RWPE2 (cell line): ENCODE measurements around the gene CTAGE9.

ENCODE experiments used
- ATAC-seq: fragments of 200-7000 bp; cut with Tn5 transposase; 3 replicates; pipeline ENCODE4 v1.9.1; 2021; ENCODE audit warnings: low read depth
- DNase-seq: peaks from one replicate; pipeline ENCODE4 v3.0.0-alpha.2; 2020; ENCODE audit warnings: low spot score
- H3K27ac ChIP-seq: fragments of 450-650 bp; 2 replicates; pipeline ENCODE4 v1.5.1; 2017; ENCODE audit warnings: mild to moderate bottlenecking; ENCODE audit not compliant: poor library complexity, severe bottlenecking
- H3K27me3 ChIP-seq: fragments of 250-450 bp; sonication (Bioruptor Pico); 2 replicates; pipeline ENCODE4 v1.5.1; 2021; ENCODE audit warnings: mild to moderate bottlenecking, moderate library complexity; ENCODE audit not compliant: insufficient read depth, poor library complexity, severe bottlenecking
- H3K36me3 ChIP-seq: fragments of 250-450 bp; sonication (Bioruptor Pico); 2 replicates; pipeline ENCODE4 v1.5.1; 2020; ENCODE audit warnings: low read depth, mild to moderate bottlenecking, moderate library complexity
- H3K4me1 ChIP-seq: fragments of 250-450 bp; sonication (Bioruptor Pico); 2 replicates; pipeline ENCODE4 v1.5.1; 2021; ENCODE audit warnings: mild to moderate bottlenecking, moderate library complexity; ENCODE audit not compliant: insufficient read depth, poor library complexity, severe bottlenecking
- H3K4me3 ChIP-seq: fragments of 250-450 bp; sonication (Bioruptor Pico); 2 replicates; pipeline ENCODE4 v1.5.1; 2021; ENCODE audit warnings: mild to moderate bottlenecking, moderate library complexity; ENCODE audit not compliant: severe bottlenecking
- H3K9me3 ChIP-seq: fragments of 250-450 bp; sonication (Bioruptor Pico); 2 replicates; pipeline ENCODE4 v1.5.1; 2021; ENCODE audit warnings: mild to moderate bottlenecking, moderate library complexity; ENCODE audit not compliant: severe bottlenecking
- TF ChIP-seq, protein P1 (sequence below): fragments of 450-650 bp; IDR thresholded peaks from one replicate; pipeline ENCODE4 v1.5.1; 2017; ENCODE audit warnings: mild to moderate bottlenecking, moderate library complexity; ENCODE audit not compliant: poor library complexity, severe bottlenecking

The CTAGE9 gene

DNA sequence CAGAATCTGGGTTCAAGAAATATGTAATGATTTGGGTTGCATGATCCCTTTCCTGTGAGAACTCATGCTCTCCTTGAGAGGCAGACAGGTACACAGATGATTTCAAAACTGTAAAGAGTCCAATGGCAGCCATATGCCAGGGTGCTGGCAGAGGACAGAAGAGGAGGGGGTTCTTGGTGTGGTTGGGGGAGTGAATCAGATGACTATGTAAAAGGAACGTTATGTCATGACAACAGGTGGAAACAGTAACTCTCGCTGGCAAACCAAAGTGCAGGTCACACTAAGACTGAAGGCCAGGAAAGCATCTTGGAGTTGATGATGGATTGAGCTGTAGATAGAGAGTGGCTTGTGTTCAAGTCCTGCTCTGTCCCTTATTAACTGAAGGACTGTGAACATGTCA lies 29.9 kb downstream of the CTAGE9 start:
- ATAC-seq, result no peak
- no peaks in the 10 kb centered on the region for H3K27me3 ChIP-seq
- no peaks in the 10 kb centered on the region for H3K9me3 ChIP-seq
- TF ChIP-seq, protein P1, sequence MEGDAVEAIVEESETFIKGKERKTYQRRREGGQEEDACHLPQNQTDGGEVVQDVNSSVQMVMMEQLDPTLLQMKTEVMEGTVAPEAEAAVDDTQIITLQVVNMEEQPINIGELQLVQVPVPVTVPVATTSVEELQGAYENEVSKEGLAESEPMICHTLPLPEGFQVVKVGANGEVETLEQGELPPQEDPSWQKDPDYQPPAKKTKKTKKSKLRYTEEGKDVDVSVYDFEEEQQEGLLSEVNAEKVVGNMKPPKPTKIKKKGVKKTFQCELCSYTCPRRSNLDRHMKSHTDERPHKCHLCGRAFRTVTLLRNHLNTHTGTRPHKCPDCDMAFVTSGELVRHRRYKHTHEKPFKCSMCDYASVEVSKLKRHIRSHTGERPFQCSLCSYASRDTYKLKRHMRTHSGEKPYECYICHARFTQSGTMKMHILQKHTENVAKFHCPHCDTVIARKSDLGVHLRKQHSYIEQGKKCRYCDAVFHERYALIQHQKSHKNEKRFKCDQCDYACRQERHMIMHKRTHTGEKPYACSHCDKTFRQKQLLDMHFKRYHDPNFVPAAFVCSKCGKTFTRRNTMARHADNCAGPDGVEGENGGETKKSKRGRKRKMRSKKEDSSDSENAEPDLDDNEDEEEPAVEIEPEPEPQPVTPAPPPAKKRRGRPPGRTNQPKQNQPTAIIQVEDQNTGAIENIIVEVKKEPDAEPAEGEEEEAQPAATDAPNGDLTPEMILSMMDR, result no peak
- no peak overlapping the region for H3K27ac ChIP-seq
- no peak overlapping the region for H3K4me3 ChIP-seq
- DNase-seq, result no peak
- H3K36me3 ChIP-seq, result no peaks in the 10 kb centered on the region
- H3K4me1 ChIP-seq, result no peaks in the 10 kb centered on the region

DNA sequence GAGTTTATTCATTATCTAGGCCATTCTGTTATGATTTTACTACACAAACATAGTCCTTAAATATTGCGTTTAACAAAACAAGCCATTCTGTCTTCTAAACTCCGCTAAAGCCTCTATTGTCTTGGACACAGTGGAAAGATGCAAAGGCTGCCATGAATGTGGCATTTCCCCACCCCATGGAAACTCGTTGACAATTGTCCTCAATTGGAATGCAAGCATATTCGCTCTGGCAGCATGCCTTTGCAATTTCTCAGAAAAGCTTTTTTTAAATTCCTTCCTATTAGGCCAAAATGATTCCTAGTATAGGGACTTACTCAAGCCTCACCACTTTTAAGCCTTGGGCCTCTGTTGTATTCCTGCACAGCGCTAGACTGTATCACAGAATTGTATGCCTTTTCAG lies 32.4 kb downstream of the CTAGE9 start:
- TF ChIP-seq, protein P1, result no peak
- H3K27me3 ChIP-seq, result no peaks in the 10 kb centered on the region
- no peak overlapping the region for H3K4me3 ChIP-seq
- ATAC-seq (no peak), DNase-seq (no peak)
- H3K4me1 ChIP-seq, result no peaks in the 10 kb centered on the region
- no peaks in the 10 kb centered on the region for H3K36me3 ChIP-seq
- no peaks in the 10 kb centered on the region for H3K9me3 ChIP-seq
- H3K27ac ChIP-seq, result no peak overlapping the region

DNA sequence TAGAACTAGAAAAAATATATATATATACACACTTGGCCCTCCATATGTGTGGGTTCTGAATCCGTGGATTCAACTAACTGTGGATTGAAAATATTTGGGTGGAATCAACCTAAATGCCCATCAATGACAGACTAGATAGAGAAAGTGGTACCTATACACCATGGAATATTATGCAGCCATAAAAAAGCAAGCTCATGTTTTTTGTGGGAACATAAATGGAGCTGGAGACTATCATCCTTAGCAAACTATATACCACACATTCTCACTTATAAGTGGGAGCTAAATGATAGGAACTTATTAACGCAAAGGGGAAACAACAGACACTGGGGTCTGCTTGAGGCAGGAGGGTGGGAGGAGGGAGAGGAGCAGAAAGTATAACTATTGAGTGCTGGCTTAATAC lies 37.6 kb downstream of the CTAGE9 start:
- no peak overlapping the region for H3K27ac ChIP-seq
- H3K4me3 ChIP-seq, result no peak overlapping the region
- no peaks in the 10 kb centered on the region for H3K9me3 ChIP-seq
- no peaks in the 10 kb centered on the region for H3K36me3 ChIP-seq
- DNase-seq (no peak), ATAC-seq (no peak)
- H3K4me1 ChIP-seq, result no peaks in the 10 kb centered on the region
- H3K27me3 ChIP-seq, result no peaks in the 10 kb centered on the region
- TF ChIP-seq, protein P1, result no peak

DNA sequence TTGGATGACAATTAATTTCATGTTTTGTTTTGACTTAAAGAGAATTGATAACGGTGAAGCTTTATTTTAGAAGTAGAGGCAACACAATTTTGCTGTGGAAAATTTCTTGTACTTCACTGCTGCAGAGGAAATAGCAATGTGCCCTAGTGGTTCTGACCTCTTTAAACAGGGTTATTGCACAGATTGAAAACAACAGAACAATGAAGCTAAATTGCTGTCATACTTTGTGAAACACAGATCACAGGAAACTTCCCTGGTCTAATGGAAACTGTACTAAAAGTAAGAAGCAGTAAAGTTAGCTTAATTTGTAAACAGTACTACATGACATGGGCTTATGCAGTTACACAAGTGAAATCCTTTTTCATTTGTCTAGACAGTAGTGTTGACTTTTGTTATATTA lies 40.9 kb downstream of the CTAGE9 start:
- Histone ChIP-seq H3K36me3 (no peaks in the 10 kb centered on the region), H3K4me3 (no peak overlapping the region), H3K4me1 (no peaks in the 10 kb centered on the region), H3K27me3 (no peaks in the 10 kb centered on the region), H3K27ac (no peak overlapping the region), H3K9me3 (peaks cover 2% of the 10 kb centered on the region)
- DNase-seq (no peak), ATAC-seq (no peak)
- TF ChIP-seq, protein P1, result no peak

- no peak overlapping the region for H3K27ac ChIP-seq
- no peak overlapping the region for H3K4me3 ChIP-seq
- H3K9me3 ChIP-seq, result peaks cover 2% of the 10 kb centered on the region
- ATAC-seq, result no peak
- DNase-seq, result no peak
- no peaks in the 10 kb centered on the region for H3K36me3 ChIP-seq
- H3K27me3 ChIP-seq, result no peaks in the 10 kb centered on the region
- H3K4me1 ChIP-seq, result no peaks in the 10 kb centered on the region
- TF ChIP-seq, protein P1, result no peak
Observed at GRCh38 chr6:131663578-131664165, 47.1 kb downstream of the CTAGE9 start.
